NCI-H2196 (cell line): ENCODE measurements around the gene CAMTA2.
"Not testable (repeated sequence)": the region's sequence is repeated elsewhere in the genome, so short reads cannot be mapped to it uniquely, and the experiment has no call there.

Experiments
- DNase-seq: peaks from one replicate; lab custom pipeline; 2025; ENCODE audit not compliant: unreplicated experiment; lab: John Stamatoyannopoulos, UW

CAMTA2 gene

DNA sequence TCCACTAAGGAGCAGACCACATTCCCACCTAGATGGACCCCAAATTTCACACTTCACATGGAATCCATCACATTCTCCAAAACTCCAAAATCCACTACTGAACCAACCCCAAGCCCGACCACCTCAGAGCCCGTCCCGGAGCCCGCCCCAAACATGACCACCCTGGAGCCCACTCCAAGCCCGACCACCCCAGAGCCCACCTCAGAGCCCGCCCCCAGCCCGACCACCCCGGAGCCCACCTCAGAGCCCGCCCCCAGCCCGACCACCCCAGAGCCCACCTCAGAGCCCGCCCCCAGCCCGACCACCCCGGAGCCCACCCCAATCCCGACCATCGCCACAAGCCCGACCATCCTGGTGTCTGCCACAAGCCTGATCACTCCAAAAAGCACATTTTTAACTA, 53.8 kb downstream of the CAMTA2 start:
- DNase-seq: no peak

GRCh38 chr17:4932756-4933155, 54.7 kb downstream of the CAMTA2 start:
- DNase-seq: no peak

DNA sequence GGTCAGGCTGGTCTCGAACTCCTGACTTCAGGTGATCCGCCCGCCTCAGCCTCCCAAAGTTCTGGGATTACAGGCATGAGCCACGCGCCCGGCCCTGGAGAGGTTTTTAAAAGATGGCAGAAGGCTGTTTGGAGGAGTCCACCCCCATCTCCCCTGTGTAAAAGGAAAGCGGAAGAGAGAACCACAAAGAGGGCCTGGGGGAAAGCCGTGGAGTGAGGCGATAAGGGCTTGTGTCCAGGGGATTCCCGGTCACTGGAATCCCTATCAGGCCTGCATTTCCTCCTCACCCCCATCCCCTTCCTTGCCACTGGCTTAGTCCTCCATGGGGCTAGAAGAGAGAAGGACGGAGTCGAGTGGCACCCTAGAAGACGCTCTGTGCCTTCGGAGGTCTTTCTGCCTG, 55.5 kb downstream of the CAMTA2 start, which contains the start of gene GP1BA:
Gene GP1BA (plus strand): TSS at position 315 of the 400 bp plus-strand sequence. CDS start 328 bp downstream, outside the sequence.
- no peak for DNase-seq

GRCh38 chr17:4928881-4929280, 58.6 kb downstream of the CAMTA2 start:
- no peak for DNase-seq

DNA sequence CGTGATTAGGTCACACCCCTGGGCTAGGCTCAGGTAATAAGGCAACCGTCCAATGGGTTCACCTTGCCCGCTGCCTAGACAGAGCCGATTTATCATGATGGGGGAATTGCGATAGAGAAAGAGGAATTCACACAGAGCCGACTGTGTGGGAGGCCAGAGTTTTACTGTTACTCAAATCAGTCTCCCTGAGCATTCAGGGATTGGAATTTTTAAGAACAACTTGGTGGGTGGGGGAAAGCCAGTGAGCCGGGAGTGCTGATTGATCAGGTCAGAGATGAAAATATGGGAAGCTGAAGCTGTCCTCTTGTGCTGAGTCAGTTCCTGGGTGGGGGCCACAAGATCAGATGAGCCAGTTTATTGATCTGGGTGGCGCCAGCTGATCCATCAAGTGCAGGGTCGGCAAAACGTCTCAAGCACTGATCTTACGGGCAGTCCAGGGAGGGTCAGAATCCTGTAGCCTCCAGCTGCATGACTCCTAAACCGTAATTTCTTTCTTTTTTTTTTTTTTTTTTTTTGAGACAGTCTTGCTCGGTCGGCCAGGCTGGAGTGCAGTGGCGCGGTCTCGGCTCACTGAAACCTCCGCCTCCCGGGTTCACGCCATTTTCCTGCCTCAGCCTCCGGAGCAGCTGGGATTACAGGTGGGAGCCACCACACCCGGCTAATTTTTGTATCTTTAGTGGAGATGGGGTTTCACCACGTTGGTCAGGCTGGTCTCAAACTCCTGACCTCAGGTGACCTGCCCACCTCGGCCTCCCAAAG, 60.7 kb downstream of the CAMTA2 start:
- not testable (repeated sequence) for DNase-seq

DNA sequence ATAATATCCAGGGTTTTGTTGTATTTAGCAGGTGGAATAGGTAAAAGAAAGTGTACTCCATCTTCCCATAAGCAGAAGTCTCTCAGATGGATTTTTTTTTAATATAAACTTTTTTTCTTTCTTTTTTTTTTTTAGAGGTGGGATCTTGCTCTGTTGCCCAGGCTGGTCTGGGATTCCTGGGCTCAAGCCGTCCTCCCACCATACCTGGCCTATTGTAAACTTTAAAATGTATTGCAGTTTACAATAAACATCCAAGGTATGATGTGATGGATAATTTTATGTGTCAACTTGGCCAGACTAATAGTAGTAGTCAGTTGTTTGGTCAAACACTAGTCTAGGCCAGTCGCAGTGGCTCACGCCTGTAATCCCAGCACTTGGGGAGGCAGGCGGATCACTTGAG, 66.2 kb downstream of the CAMTA2 start:
- DNase-seq: no peak

DNA sequence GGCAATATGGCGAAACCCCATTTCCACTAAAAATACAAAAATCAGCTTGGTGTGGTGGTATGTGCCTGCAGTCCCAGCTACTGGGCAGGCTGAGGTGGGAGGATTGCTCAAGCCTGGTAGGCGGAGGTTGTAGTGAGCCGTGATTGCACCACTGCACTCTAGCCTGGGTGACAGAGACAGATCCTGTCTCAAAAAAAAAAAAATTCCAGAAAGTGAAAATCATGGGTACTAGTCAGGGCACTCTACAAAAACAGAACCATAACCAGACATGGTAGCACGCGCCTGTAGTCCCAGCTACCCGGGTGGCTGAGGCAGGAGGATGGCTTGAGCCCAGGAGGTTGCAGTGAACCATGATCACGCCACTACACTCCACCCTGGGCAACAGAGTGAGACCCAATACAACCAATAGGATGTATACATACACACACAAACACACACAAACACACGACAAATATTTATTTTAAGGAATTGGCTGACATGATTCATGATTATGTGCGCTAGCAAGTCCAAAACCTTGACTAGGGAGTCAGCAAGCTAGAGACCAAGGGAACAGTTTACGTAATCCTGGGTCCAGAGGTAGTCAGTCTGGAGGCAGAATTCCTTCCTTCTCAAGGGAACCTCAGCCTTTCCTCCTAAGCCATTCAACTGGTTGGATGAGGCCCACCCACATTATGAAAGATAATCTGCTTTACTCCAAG, 67.0 kb downstream of the CAMTA2 start:
- no peak for DNase-seq

DNA sequence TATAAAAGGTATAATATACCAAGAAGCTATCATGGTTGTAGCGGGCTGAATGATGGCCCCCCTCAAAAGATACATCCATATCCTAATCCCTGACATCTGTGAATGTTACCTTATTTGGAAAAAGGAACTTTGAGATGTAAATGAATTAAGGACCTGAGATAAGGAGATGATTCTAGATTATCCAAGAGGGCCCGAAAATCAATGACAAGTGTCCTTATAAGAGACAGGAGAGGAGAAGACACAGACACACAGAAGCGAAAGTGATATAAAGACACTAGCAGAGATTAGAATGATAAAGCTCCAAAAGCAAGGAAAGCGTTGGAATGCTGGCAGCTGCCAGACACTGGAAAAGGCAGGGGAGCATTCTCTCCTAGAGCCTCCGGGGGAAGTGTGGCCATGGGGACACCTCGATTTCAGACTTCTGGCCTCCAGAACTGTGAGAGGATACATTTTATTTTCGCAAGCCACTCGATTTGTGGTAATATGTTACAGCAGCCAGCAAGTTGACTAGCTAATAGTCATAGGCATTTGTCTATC, 67.9 kb downstream of the CAMTA2 start:
- no peak for DNase-seq
